Endometrial microvascular endothelial cells (primary cell): Measurements from ENCODE around the gene MTAP. TPM values are rescaled to one million over a fixed set of nuclear protein-coding genes. Genes with fewer than 3 reads are reported as not detected.

Experiments used
- in situ Hi-C: cut with HindIII; loops from 2 replicates; pipeline ENCODE4 v1.10.0; 2017; ENCODE audit warnings: low sequenced_read_pairs, low pct_unique_long_range_greater_than_20kb; ENCODE audit errors: inconsistent ontology term
- total RNA-seq: library from RNA; depleted of rRNA; stranded (reverse); fragments of >200 nt; gene quantifications from one replicate; pipeline ENCODE4 v1.2.3, GENCODE V29; 2015; ENCODE audit errors: inconsistent ontology term

Gene MTAP
- total RNA-seq, 1 donor from 2014 or later, result 44.7 TPM

DNA sequence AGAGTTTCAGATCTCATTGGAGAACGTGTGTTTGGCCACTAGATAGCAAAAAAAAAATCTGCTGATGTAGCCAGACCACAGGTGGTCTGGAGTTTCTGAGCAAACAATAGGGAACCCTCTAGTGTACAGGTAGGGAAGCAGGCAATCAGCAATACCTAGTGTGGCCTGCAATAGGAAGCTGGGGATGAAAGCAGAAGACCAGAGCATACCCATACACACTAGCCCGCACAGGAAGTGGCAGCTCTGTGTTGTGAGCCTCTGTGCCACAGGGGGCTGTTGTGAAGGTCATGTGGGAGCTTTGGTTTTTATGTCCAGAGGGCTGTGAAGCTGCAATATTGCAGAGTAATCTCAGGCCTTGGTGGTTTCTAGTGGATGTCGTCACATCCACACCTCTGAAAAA lies 81.2 kb downstream of the MTAP start:
- in situ Hi-C loops, result no loop called here

DNA sequence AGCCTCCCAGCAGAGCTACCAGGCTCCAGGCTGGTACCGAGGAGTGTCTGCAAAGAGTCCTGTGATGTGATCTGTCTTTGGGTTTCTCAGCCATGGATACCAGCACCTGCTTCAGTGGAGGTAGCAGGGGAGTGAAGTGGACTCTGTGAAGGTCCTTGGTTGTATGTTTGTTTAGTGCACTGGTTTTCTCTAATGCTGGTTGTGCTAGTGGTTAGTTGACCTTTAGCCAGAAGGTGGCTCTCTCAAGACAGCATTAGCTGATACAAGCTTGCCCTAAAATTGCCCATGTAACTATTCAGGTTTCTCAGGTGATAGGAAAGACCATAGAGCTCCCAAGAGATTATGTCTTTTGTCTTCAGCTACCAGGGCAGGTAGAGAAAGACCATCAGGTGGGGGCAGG lies 87.2 kb downstream of the MTAP start:
- in situ Hi-C loops, result no loop called here

DNA sequence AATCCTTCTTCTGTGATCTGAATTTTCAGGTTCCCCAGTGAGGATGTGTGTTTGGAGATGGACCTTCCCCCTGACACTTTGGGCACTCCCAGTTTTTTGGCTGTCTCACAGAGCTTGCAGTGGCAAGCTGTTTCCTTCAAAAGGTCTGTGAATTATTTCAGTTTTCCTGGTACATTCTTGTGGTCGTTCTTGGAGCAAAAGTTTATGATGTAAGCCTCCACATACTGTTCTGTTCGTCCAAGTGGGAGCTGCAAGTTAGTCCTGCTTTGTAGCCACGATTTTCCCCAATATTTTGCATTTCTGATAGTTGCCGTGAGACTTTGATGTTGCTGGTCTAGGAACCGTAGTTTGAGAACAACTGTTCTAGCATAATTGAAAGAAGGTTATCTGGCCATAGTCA lies 88.3 kb downstream of the MTAP start:
- in situ Hi-C loops, result no loop called here

DNA sequence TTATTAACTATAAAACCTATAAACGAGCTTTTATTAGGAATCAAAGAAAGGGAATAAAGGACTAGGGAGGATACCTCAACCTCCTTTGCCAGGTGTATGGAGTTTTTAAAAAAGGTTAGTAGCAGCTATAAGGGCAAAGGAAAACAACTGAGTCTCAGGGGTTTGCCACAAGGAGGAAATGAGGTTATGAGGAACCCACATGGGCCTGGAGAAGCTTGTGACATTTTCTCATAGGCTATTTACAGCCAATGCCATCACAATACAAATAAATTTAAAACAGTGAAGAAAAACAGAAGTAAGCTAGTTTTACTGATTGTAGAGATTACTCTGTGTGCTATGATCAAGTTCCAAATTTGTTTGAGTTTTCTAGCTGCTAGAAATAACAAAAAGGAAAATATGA lies 99.1 kb downstream of the MTAP start:
- in situ Hi-C loops, result no loop called here

DNA sequence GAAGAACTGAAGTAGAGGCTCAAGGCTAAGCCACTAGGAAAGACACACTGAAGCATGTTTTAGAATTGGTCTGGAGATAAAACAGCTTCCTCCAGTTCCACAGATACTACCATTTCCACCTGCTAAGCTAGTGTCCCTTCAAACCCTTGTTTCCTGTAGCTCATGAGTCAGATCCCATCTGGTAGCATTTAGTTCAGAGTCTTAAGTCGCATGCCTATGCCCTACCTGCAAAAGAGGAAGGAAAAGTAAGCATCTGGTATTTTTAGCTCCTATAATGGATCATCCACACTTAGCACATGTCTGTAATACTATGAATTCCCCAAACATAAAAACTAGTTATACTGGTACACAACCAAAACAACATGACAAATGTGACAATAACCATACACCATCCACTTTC lies 99.7 kb downstream of the MTAP start:
- in situ Hi-C loops, result no loop called here

DNA sequence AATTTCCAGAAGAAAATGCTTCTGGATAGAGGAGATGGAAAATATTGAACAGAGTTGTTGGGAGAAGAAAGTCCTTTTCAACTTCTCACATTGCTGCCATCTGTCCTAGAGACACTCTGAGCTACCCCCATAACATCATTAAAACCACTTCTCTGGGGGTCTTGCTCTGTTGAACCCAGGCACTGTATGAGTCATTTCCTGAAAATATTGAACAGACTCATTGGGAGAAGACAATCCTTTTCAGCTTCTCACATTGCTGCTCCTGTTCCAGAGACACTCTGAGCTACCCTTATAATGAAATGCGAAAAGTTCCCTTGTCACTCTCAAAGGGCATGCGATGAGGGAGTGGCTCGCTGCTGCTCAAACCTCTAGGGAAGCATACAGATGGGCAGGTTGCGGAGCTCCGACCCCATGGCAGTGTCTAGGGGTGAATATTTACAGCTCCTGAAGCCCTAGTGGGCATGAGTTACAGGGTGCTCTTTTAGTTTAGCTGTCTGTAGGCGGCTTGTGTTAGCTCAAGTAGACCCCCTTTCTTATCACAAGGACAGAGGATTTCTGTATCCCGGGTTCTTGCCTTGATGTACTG lies 101.0 kb downstream of the MTAP start:
- in situ Hi-C loops, result no loop called here

DNA sequence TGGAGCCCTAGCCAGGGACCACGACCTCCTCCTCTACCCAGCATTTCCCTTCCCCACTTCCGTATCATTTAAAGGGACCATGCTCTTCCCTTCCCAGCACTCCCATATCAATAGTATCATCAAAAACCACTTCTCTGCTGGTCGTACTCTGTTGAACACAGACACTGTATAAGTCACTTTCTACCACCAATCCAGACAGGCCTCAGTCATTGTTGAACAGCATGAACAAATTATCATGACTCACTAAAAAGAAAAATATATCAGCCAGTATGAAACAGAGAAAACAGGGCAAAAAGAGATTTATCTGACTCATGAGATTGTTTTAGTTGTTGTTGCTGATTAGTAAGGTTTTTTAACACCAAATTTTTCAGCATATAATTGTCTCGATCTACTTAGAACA lies 101.9 kb downstream of the MTAP start:
- in situ Hi-C loops, result no loop called here

DNA sequence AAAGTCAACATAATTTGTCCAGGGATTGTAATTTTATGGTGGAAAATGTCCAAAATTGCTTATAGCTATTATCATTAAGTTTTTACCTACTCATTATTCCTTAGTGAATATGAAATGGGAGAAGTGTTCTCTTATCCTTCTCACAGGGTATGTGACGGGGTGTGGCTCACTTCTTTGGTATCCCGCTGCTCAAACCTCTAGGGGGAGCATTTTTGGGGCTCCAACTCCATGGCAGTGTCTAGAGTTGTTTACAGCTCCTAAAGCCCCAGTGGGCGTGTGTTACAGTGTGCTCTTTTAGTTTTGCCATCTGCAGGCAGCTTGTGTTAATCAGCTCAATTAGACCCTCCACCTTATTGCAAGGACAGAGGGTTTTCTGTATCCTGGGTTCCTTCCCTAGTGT lies 102.3 kb downstream of the MTAP start:
- in situ Hi-C loops, result no loop called here

DNA sequence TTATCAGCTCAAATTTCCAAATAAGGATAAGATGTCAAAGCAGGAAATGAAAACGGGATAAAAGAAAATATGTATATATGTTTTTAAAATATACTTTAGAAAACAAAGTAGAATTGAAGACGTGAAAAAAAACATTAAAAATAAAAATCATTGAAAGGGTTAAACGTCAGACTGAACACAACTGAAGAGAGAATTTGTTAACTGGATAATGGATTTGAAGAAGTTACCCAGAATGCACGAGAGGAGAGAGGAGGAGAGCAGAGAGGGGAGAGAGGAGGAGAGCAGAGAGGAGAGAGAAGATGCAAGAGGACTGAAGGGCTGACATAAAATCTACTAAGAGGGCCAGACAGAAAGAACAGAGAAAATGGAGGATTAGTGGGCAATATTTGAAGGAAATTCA lies 103.8 kb downstream of the MTAP start:
- in situ Hi-C loops, result no loop called here

DNA sequence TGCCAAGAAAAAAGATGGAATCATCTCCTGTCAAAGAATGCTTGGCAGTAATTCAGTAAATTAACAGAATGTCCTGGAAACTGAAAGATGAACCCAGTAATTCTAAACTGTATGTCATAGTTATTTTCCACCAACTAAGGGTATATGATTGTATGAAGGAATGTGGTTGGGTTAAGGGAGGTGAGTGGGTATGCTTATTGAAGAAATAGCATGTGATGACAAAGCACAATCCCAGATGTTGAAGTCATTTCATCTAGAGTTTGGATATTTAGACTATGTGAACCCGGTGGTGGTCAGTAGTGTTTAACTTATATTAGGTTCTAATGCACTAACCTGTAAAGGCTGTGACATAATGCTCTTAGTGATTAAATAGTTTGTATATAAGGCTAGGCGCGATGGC lies 104.4 kb downstream of the MTAP start:
- in situ Hi-C loops, result no loop called here

DNA sequence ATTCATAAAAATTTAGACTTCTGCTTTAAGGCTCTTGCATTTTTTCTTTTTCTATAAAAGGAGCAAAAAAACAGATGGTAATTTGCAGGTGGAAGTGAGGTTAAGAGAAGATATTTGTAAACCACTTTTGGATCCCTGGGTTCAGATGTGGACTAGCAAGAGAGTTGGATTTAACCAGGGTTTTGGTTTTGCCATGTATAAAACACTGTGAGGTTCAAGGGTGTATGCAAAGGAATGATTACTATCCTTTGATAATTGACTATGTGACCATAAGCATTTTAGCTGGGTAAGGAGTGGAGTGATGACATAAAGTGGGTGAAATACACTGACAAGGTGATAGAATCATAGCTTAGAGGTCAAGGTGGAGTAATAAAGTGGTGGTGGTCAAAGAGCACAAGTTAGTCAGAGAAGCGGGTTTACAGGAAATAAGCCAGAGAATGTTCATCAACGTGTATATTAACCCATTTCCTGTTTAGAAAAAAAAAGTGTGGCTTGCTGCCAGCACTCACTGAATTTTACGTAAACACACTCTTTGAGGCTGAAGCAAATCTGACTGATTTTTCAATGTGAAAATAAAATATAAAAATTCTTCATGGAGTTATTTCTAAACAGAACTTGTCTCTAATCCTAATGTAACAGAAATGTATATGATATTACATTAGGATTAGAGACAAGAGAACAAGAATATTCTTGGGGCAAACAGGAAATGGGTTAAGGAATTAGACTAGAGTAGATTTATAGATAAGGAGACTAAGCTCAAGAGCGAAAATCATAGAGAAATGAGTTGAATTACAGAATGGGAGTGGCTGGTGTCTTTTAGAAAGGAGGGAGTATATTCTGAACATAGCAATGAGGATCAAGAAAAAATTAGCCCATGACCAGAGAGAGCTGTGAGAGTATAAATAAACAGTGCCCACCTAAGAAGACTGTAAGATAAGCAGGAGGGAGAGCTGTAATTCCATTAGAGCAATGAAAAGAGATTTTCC lies 117.2 kb downstream of the MTAP start:
- in situ Hi-C loops, result no loop called here

DNA sequence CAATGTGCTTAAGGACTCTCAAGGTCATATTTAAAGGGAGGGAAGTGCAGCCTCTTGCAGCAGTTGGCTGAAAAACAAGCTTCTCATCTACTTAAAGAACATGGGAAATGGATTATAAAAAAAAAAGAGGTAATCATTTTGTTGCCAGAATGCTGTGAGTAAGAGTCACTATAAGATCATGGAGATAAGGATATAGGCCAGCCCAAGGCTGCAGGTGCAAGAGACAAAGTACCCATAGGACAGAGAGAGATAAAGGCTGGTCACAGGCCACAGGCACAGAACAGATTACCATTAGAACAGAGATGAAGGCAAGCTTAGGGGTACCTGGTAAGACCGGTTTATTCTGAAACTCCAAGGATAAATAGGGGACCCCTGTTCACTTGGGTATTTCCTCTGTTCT lies 121.3 kb downstream of the MTAP start:
- in situ Hi-C loops, result no loop called here

DNA sequence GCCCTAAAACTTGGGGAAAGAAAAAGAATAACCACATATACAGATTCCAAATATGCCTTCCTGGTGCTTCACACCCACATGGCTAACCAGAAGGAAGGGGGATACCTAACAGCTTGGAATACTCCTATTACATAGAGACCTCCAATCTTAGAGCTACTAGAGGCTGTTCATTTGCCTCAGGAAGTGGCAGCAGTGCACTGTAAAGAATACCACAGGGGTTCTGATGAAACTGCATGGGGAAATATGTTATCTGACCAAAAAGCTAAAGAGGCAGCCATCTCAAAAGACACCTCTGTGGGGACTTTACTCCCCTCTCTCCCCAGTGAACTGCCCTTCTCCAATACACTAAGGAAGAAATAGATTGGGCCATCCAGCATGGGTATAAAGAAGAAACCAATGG lies 125.3 kb downstream of the MTAP start:
- in situ Hi-C loops, result no loop called here

DNA sequence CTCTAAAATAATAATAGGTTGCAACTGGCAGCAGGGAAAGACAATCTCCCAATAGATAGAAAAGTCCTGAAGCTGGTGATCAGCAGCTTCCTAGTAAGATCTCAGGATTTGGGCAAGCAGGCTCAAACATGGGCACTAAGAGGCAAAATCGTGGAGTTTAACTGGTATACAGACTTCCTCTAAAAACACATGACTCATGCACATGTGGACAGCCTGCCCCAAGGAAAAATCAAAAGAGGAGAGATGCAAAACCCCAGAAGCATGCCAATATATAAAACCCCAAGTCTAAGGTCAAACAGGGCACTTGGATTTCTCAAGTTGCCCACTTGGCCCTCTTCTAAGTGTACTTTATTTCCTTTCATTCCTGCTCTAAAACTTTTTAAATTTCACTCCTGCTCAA lies 129.0 kb downstream of the MTAP start:
- in situ Hi-C loops, result no loop called here

DNA sequence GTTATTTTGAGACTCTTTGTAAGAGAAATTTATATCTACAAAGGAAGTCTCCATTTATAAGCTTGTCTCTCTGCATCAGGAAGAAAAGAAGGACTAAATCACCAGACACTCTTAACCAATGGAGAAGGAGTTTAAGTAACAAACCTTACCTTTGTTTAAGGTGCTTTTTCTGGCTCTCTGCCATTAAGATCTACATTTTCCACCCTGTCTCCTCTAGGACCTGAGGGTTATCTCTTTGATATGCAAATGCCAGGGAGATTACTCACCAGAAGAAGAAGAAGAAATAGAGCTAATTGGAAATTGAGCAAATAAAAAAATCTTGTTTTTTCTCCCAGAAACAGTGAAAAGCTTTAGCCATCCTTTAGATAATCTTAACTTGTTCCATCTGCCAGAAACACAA lies 130.8 kb downstream of the MTAP start:
- in situ Hi-C loops, result no loop called here

DNA sequence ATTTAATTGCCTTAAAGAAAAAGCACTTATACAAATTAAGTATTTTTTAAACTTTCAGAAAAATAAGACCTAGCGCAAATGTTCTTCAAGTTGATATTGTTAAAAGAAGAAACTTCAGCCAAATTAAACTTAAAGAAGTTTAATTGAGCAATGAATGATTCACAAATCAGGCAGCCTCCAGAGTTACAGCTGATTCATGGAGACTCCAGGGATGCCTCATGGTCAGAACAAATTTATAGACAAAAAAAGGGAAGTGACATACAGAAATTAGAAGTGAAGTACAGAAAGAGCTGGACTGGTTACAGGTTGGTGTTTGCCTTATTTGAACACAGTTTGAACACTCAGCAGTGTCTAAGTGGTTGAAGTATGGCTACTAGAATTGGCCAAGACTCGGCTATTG lies 131.4 kb downstream of the MTAP start:
- in situ Hi-C loops, result no loop called here

DNA sequence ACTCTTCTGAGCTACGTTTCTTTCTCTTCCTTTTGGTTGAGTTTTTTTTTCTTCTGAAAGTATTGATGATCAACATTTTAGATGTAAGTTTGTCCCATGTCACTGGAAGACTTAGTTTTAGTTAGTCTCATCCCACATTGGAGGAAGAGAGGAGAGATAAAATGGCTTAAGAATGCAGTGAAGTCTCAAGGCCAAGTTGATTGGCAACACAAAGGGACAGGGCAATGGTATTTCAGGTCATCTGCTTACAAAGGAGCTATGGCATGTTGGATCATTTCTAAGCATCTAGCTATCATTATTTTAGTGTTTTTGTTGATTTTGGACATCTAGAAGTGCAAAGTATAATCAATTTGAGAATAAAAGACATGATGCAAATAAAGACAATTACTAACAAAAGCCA lies 133.2 kb downstream of the MTAP start:
- in situ Hi-C loops, result no loop called here

DNA sequence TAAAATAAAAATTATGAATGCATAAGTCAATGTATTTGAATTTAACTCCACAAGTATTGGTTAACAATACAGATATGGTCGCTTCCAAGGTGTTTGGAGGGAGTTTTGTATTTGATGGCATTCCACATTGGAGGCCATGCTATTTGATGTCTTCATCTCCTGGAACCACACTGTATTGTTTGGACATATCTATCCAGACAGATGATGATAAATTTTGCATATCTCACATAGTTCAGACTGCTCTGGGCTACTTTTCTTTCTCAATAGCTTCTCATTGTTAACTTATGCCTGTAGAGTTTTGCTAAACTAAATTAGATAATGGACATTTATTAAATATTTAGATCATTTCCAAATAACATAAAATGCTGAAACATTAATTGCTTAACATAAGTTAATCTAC lies 133.7 kb downstream of the MTAP start:
- in situ Hi-C loops, result no loop called here

DNA sequence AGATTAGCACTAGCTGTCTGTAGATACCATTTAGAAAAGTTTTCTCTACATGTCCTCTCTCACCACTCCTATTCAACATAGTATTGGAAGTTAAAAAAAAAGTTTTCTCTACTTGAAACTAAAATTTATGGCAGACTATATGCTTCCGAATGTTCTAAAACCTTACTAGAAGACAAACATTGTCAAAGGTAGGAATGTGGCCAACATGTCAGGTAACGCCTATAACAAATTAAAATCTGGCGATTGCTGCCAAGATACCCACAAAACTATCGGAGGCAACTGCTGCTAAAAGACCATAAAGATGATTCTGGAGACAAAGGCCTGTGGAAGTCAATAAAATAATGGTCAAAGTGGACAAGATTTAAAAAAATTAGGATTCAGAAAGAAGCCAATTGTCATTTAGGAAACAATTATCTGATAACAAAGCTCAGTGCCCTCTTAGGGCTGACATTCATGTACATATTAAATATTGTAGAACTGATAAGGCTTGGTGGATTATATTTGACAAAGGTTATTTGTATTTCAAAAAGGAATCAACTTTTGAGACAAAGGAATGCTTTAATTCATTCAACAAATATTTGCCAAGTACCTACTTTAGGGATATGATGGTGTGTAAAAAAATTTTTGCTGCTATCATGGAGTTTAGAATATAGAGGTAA lies 139.0 kb downstream of the MTAP start:
- in situ Hi-C loops, result no loop called here

DNA sequence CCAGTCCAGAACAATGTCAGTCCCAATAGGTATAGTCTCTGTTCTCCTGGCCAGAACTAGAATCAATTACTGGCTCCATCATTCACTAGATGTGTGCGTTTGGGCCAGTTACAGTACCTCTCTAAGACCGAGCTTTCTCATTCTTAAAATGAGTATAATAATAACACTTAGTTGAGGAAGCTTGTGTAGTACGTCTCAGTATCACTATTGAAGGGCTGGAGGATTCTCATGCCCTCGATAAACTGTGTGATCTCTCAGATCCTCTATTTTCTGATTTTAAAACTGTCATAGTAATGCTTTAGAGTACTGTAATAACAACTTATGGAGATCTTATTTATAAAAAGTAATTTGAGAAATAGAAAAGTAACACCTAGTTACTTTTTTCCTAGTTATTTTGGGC lies 141.0 kb downstream of the MTAP start:
- in situ Hi-C loops, result no loop called here
